Astrocyte (in vitro differentiated cells and primary cell): Measurements from ENCODE around the gene USP25. TPM values are rescaled to one million over a fixed set of nuclear protein-coding genes. Genes with fewer than 3 reads are reported as not detected.

Source experiments
- DNase-seq: peaks from one replicate; pipeline ENCODE4 v3.0.0-alpha.2; 2010; ENCODE audit warnings: low read depth
- FAIRE-seq: peaks from 2 replicates; lab custom pipeline; 2011; peaks lifted over from hg19 to GRCh38; lab: Jason Lieb, UNC
- H2AFZ ChIP-seq: 2 replicates; pipeline ENCODE4 v1.6.0; 2012; ENCODE audit warnings: low read depth, low read length, inconsistent platforms
- H3K27ac ChIP-seq: 2 replicates; pipeline ENCODE4 v1.5.1; 2011; ENCODE audit warnings: low read depth, low read length, inconsistent platforms
- H3K27me3 ChIP-seq: 2 replicates; pipeline ENCODE4 v1.6.0; 2011; ENCODE audit warnings: low read length, inconsistent platforms; ENCODE audit not compliant: insufficient read depth
- H3K36me3 ChIP-seq: 2 replicates; pipeline ENCODE4 v1.5.1; 2011; ENCODE audit warnings: low read length, inconsistent platforms; ENCODE audit not compliant: insufficient read depth
- H3K4me1 ChIP-seq: 2 replicates; pipeline ENCODE4 v1.5.1; 2011; ENCODE audit warnings: low read length, inconsistent platforms; ENCODE audit not compliant: insufficient read depth
- H3K4me2 ChIP-seq: 2 replicates; pipeline ENCODE4 v1.6.0; 2012; ENCODE audit warnings: low read length, inconsistent platforms
- H3K4me3 ChIP-seq: 2 replicates; pipeline ENCODE4 v1.5.1; 2011; ENCODE audit warnings: low read depth, mild to moderate bottlenecking, low read length, inconsistent platforms; ENCODE audit not compliant: insufficient read depth
- H3K79me2 ChIP-seq: 2 replicates; pipeline ENCODE4 v1.6.0; 2012; ENCODE audit warnings: mild to moderate bottlenecking, low read length, inconsistent platforms; ENCODE audit not compliant: insufficient read depth
- H3K9ac ChIP-seq: 2 replicates; pipeline ENCODE4 v1.6.0; 2012; ENCODE audit warnings: mild to moderate bottlenecking, low read length, inconsistent platforms
- H3K9me3 ChIP-seq: 2 replicates; pipeline ENCODE4 v1.5.1; 2012; ENCODE audit warnings: low read depth, mild to moderate bottlenecking, low read length, inconsistent platforms; ENCODE audit not compliant: insufficient read depth
- H4K20me1 ChIP-seq: 2 replicates; pipeline ENCODE4 v1.6.0; 2012; ENCODE audit warnings: low read length, inconsistent platforms; ENCODE audit not compliant: insufficient read depth
- H3K27ac Mint-ChIP-seq: one replicate; pipeline ENCODE4 v1.8.0; 2021; ENCODE audit warnings: mild to moderate bottlenecking, mixed read lengths; ENCODE audit not compliant: unreplicated experiment
- H3K27me3 Mint-ChIP-seq: one replicate; pipeline ENCODE4 v1.8.0; 2021; ENCODE audit warnings: low read depth, mixed read lengths; ENCODE audit not compliant: unreplicated experiment
- H3K36me3 Mint-ChIP-seq: one replicate; pipeline ENCODE4 v1.8.0; 2021; ENCODE audit warnings: low read depth, mixed read lengths; ENCODE audit not compliant: unreplicated experiment
- H3K4me1 Mint-ChIP-seq: one replicate; pipeline ENCODE4 v1.8.0; 2021; ENCODE audit warnings: low read depth, mixed read lengths; ENCODE audit not compliant: unreplicated experiment
- H3K4me3 Mint-ChIP-seq: one replicate; pipeline ENCODE4 v1.8.0; 2021; ENCODE audit warnings: mild to moderate bottlenecking, moderate library complexity, mixed read lengths; ENCODE audit not compliant: unreplicated experiment
- H3K9me3 Mint-ChIP-seq: one replicate; pipeline ENCODE4 v1.8.0; 2021; ENCODE audit warnings: mild to moderate bottlenecking, mixed read lengths; ENCODE audit not compliant: unreplicated experiment
- CTCF ChIP-seq: IDR thresholded peaks from 2 replicates; pipeline ENCODE4 v1.5.1; 2011; ENCODE audit warnings: low read depth, mild to moderate bottlenecking, inconsistent platforms, low read length, moderate library complexity; ENCODE audit not compliant: insufficient read depth
- EZH2 ChIP-seq: IDR thresholded peaks from 2 replicates; pipeline ENCODE4 v1.6.1; 2012; ENCODE audit warnings: mild to moderate bottlenecking, low read length, inconsistent platforms; ENCODE audit not compliant: insufficient read depth
- total RNA-seq: library from RNA; stranded (reverse); gene quantifications from 2 replicates; pipeline ENCODE4 v1.2.1, GENCODE V29; 2021

Gene USP25
- total RNA-seq, 1 donor from 2014 or later: 49.5 TPM

- H3K4me3 ChIP-seq: no peak overlapping the region
- H3K9ac ChIP-seq: no peak overlapping the region
- no peaks in the 10 kb centered on the region for H3K9me3 ChIP-seq
- Mint-ChIP-seq H3K4me1 (peaks cover 19% of the 10 kb centered on the region), H3K36me3 (peaks cover 6% of the 10 kb centered on the region), H3K4me3 (no peak overlapping the region), H3K27me3 (no peaks in the 10 kb centered on the region), H3K27ac (no peak overlapping the region), H3K9me3 (no peaks in the 10 kb centered on the region)
- no peak for TF ChIP-seq CTCF
- no peak for TF ChIP-seq EZH2
- H3K36me3 ChIP-seq: no peaks in the 10 kb centered on the region
- H3K79me2 ChIP-seq: peaks cover 27% of the 10 kb centered on the region
- no peak for DNase-seq
- H2AFZ ChIP-seq: no peak overlapping the region
- no peak overlapping the region for H3K4me2 ChIP-seq
- H3K27ac ChIP-seq: no peak overlapping the region
- FAIRE-seq: no peak
- peaks cover 14% of the 10 kb centered on the region for H4K20me1 ChIP-seq
- no peaks in the 10 kb centered on the region for H3K27me3 ChIP-seq
- no peaks in the 10 kb centered on the region for H3K4me1 ChIP-seq
These were observed 37.3 kb downstream of the USP25 start for GRCh38 chr21:15766952-15767603.

GRCh38 chr21:15768045-15768601 is 38.3 kb downstream of the USP25 start:
- Mint-ChIP-seq H3K36me3 (peaks cover under 1% of the 10 kb centered on the region), H3K27ac (no peak overlapping the region), H3K27me3 (no peaks in the 10 kb centered on the region), H3K4me3 (no peak overlapping the region), H3K9me3 (no peaks in the 10 kb centered on the region), H3K4me1 (peaks cover 17% of the 10 kb centered on the region)
- FAIRE-seq (peak; percentile 58), DNase-seq (no peak)
- no peak overlapping the region for H3K4me2 ChIP-seq
- H3K36me3 ChIP-seq: no peaks in the 10 kb centered on the region
- peaks cover 22% of the 10 kb centered on the region for H3K79me2 ChIP-seq
- no peak overlapping the region for H2AFZ ChIP-seq
- TF ChIP-seq EZH2 (no peak), CTCF (no peak)
- no peak overlapping the region for H3K27ac ChIP-seq
- no peak overlapping the region for H3K9ac ChIP-seq
- H3K4me1 ChIP-seq: no peaks in the 10 kb centered on the region
- H4K20me1 ChIP-seq: peaks cover 10% of the 10 kb centered on the region
- H3K9me3 ChIP-seq: no peaks in the 10 kb centered on the region
- no peaks in the 10 kb centered on the region for H3K27me3 ChIP-seq
- no peak overlapping the region for H3K4me3 ChIP-seq

- peaks cover 6% of the 10 kb centered on the region for H4K20me1 ChIP-seq
- no peaks in the 10 kb centered on the region for H3K9me3 Mint-ChIP-seq
- no peak overlapping the region for H3K4me3 ChIP-seq
- no peak overlapping the region for H3K27ac Mint-ChIP-seq
- H3K36me3 Mint-ChIP-seq: no peaks in the 10 kb centered on the region
- H2AFZ ChIP-seq: no peak overlapping the region
- H3K4me1 Mint-ChIP-seq: peaks cover 17% of the 10 kb centered on the region
- no peaks in the 10 kb centered on the region for H3K9me3 ChIP-seq
- no peak overlapping the region for H3K9ac ChIP-seq
- H3K4me2 ChIP-seq: no peak overlapping the region
- H3K36me3 ChIP-seq: no peaks in the 10 kb centered on the region
- DNase-seq (no peak), FAIRE-seq (no peak)
- no peak overlapping the region for H3K4me3 Mint-ChIP-seq
- no peaks in the 10 kb centered on the region for H3K4me1 ChIP-seq
- no peak for TF ChIP-seq CTCF
- TF ChIP-seq EZH2: no peak
- H3K79me2 ChIP-seq: peaks cover 21% of the 10 kb centered on the region
- no peaks in the 10 kb centered on the region for H3K27me3 Mint-ChIP-seq
- no peak overlapping the region for H3K27ac ChIP-seq
- H3K27me3 ChIP-seq: no peaks in the 10 kb centered on the region
These were observed 39.1 kb downstream of the USP25 start for GRCh38 chr21:15768853-15769252.
